Measurements from ENCODE around the gene FLT3.

GRCh38 chr13:27966641-27967202 lies 133.7 kb downstream of the FLT3 start:
- TF ChIP-seq YY1 (IDR thresholded peaks at IDR 0.05; ENCODE audit: low read depth) (no peak), ZBTB7A (IDR thresholded peaks at IDR 0.05; ENCODE audit: low read depth) (no peak), CREB1 (IDR thresholded peaks at IDR 0.05; ENCODE audit: low read depth) (no peak)
- TF ChIP-seq, protein P1, sequence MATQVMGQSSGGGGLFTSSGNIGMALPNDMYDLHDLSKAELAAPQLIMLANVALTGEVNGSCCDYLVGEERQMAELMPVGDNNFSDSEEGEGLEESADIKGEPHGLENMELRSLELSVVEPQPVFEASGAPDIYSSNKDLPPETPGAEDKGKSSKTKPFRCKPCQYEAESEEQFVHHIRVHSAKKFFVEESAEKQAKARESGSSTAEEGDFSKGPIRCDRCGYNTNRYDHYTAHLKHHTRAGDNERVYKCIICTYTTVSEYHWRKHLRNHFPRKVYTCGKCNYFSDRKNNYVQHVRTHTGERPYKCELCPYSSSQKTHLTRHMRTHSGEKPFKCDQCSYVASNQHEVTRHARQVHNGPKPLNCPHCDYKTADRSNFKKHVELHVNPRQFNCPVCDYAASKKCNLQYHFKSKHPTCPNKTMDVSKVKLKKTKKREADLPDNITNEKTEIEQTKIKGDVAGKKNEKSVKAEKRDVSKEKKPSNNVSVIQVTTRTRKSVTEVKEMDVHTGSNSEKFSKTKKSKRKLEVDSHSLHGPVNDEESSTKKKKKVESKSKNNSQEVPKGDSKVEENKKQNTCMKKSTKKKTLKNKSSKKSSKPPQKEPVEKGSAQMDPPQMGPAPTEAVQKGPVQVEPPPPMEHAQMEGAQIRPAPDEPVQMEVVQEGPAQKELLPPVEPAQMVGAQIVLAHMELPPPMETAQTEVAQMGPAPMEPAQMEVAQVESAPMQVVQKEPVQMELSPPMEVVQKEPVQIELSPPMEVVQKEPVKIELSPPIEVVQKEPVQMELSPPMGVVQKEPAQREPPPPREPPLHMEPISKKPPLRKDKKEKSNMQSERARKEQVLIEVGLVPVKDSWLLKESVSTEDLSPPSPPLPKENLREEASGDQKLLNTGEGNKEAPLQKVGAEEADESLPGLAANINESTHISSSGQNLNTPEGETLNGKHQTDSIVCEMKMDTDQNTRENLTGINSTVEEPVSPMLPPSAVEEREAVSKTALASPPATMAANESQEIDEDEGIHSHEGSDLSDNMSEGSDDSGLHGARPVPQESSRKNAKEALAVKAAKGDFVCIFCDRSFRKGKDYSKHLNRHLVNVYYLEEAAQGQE (IDR thresholded peaks at IDR 0.05; ENCODE audit: low read depth) = no peak
- TF ChIP-seq, protein P2, sequence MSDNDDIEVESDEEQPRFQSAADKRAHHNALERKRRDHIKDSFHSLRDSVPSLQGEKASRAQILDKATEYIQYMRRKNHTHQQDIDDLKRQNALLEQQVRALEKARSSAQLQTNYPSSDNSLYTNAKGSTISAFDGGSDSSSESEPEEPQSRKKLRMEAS (IDR thresholded peaks at IDR 0.05) = no peak

Data from Ishikawa (cell line).